Measurements from ENCODE around the gene INPP5D.

- TF ChIP-seq, protein P1, sequence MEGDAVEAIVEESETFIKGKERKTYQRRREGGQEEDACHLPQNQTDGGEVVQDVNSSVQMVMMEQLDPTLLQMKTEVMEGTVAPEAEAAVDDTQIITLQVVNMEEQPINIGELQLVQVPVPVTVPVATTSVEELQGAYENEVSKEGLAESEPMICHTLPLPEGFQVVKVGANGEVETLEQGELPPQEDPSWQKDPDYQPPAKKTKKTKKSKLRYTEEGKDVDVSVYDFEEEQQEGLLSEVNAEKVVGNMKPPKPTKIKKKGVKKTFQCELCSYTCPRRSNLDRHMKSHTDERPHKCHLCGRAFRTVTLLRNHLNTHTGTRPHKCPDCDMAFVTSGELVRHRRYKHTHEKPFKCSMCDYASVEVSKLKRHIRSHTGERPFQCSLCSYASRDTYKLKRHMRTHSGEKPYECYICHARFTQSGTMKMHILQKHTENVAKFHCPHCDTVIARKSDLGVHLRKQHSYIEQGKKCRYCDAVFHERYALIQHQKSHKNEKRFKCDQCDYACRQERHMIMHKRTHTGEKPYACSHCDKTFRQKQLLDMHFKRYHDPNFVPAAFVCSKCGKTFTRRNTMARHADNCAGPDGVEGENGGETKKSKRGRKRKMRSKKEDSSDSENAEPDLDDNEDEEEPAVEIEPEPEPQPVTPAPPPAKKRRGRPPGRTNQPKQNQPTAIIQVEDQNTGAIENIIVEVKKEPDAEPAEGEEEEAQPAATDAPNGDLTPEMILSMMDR (conservative IDR thresholded peaks at IDR 0.05), result no peak
- no peak for TF ChIP-seq EZH2 (IDR thresholded peaks at IDR 0.05; ENCODE audit: low read depth)
Measured at GRCh38 chr2:233228376-233228775, 168.2 kb downstream of the INPP5D start.

Data from PC-9 (cell line).